WTC11 (cell line): ENCODE results near the gene GPR156. TPM values are rescaled to one million over a fixed set of nuclear protein-coding genes. Genes with fewer than 3 reads are reported as not detected.

Experiments used
- ATAC-seq: fragments of 200-7000 bp; cut with Tn5 transposase; 2 replicates; pipeline ENCODE4 v1.10.0; 2021; ENCODE audit warnings: mild to moderate bottlenecking, moderate library complexity
- CTCF ChIA-PET: fragments of 300-600 bp; sonication (Branson Sonifier 250); formaldehyde crosslinking; loops from one replicate; lab custom pipeline; 2021; ENCODE audit warnings: antibody characterized with exemption; lab: Charles Lee
- POLR2A ChIA-PET: fragments of 350-600 bp; sonication (Branson Sonifier 250); formaldehyde crosslinking; loops from one replicate; lab custom pipeline; 2021; ENCODE audit warnings: antibody characterized with exemption; lab: Charles Lee
- DNase-seq: peaks from one replicate; pipeline ENCODE4 v3.0.0; 2021; ENCODE audit warnings: low spot score
- H3K27ac Mint-ChIP-seq: 2 replicates; pipeline ENCODE4 v1.8.0; 2021; ENCODE audit warnings: mixed read lengths
- H3K27me3 Mint-ChIP-seq: 2 replicates; pipeline ENCODE4 v1.8.0; 2021; ENCODE audit warnings: low read depth, mild to moderate bottlenecking, moderate library complexity, mixed read lengths
- H3K36me3 Mint-ChIP-seq: 2 replicates; pipeline ENCODE4 v1.8.0; 2021; ENCODE audit warnings: mixed read lengths
- H3K4me1 Mint-ChIP-seq: 2 replicates; pipeline ENCODE4 v1.8.0; 2022; ENCODE audit warnings: mixed read lengths
- H3K4me3 Mint-ChIP-seq: 2 replicates; pipeline ENCODE4 v1.8.0; 2021; ENCODE audit warnings: mild to moderate bottlenecking, moderate library complexity, mixed read lengths
- H3K9me3 Mint-ChIP-seq: 2 replicates; pipeline ENCODE4 v1.8.0; 2021; ENCODE audit warnings: mixed read lengths
- AFF4 ChIP-seq: sonication (generic); formaldehyde crosslinking; IDR thresholded peaks from 2 replicates; pipeline ENCODE4 v1.8.1; 2023; ENCODE audit warnings: mild to moderate bottlenecking, missing genetic modification reagents, borderline replicate concordance
- AR ChIP-seq: fragments of 250-450 bp; sonication (Bioruptor Pico); IDR thresholded peaks from 2 replicates; pipeline ENCODE4 v1.9.0; 2021; ENCODE audit warnings: mild to moderate bottlenecking
- ATF6 ChIP-seq: sonication (generic); formaldehyde crosslinking; IDR thresholded peaks from 2 replicates; pipeline ENCODE4 v1.8.1; 2023; ENCODE audit warnings: mild to moderate bottlenecking, missing genetic modification reagents
- E2F1 ChIP-seq: sonication (generic); formaldehyde crosslinking; IDR thresholded peaks from 2 replicates; pipeline ENCODE4 v1.8.0; 2022; ENCODE audit warnings: mild to moderate bottlenecking, missing genetic modification reagents
- ETV6 ChIP-seq: sonication (generic); formaldehyde crosslinking; IDR thresholded peaks from 2 replicates; pipeline ENCODE4 v1.8.1; 2022; ENCODE audit warnings: mild to moderate bottlenecking, missing genetic modification reagents
- GTF2I ChIP-seq: fragments of 250-450 bp; sonication (Bioruptor Pico); conservative IDR thresholded peaks from 2 replicates; pipeline ENCODE4 v1.4.0; 2021; ENCODE audit warnings: mild to moderate bottlenecking
- HMGA2 ChIP-seq: fragments of 250-450 bp; sonication (Bioruptor Pico); IDR thresholded peaks from 2 replicates; pipeline ENCODE4 v1.4.0; 2021; ENCODE audit warnings: mild to moderate bottlenecking, moderate library complexity
- IRF2 ChIP-seq: sonication (generic); formaldehyde crosslinking; IDR thresholded peaks from 2 replicates; pipeline ENCODE4 v1.8.0; 2022; ENCODE audit warnings: low read depth, missing genetic modification reagents, borderline replicate concordance
- JAZF1 ChIP-seq: fragments of 250-450 bp; sonication (Bioruptor Pico); IDR thresholded peaks from 2 replicates; pipeline ENCODE4 v1.9.0; 2021; ENCODE audit warnings: moderate library complexity, mild to moderate bottlenecking, inconsistent platforms
- JUN ChIP-seq: sonication (generic); formaldehyde crosslinking; IDR thresholded peaks from 2 replicates; pipeline ENCODE4 v1.8.0; 2023; ENCODE audit warnings: mild to moderate bottlenecking, missing genetic modification reagents
- KAT7 ChIP-seq: sonication (generic); formaldehyde crosslinking; IDR thresholded peaks from 2 replicates; pipeline ENCODE4 v1.8.1; 2023; ENCODE audit warnings: missing genetic modification reagents, mild to moderate bottlenecking, borderline replicate concordance
- NR2C2 ChIP-seq: sonication (generic); formaldehyde crosslinking; IDR thresholded peaks from 2 replicates; pipeline ENCODE4 v1.8.0; 2022; ENCODE audit warnings: mild to moderate bottlenecking, missing genetic modification reagents
- USF1 ChIP-seq: sonication (generic); formaldehyde crosslinking; IDR thresholded peaks from 2 replicates; pipeline ENCODE4 v1.8.0; 2022; ENCODE audit warnings: mild to moderate bottlenecking, missing genetic modification reagents
- ZMAT4 ChIP-seq: fragments of 250-450 bp; sonication (Bioruptor Pico); IDR thresholded peaks from 2 replicates; pipeline ENCODE4 v1.9.0; 2021; ENCODE audit warnings: mild to moderate bottlenecking
- ZNF138 ChIP-seq: sonication (generic); formaldehyde crosslinking; conservative IDR thresholded peaks from 2 replicates; pipeline ENCODE4 v1.8.1; 2022; ENCODE audit warnings: mild to moderate bottlenecking, moderate library complexity, missing genetic modification reagents
- ZNF232 ChIP-seq: sonication (generic); formaldehyde crosslinking; IDR thresholded peaks from 2 replicates; pipeline ENCODE4 v1.8.0; 2022; ENCODE audit warnings: mild to moderate bottlenecking, missing genetic modification reagents
- ZNF317 ChIP-seq: sonication (generic); formaldehyde crosslinking; IDR thresholded peaks from 2 replicates; pipeline ENCODE4 v1.8.1; 2023; ENCODE audit warnings: low read depth, mild to moderate bottlenecking, moderate library complexity, missing genetic modification reagents, borderline replicate concordance
- ZNF396 ChIP-seq: fragments of 250-450 bp; sonication (Bioruptor Pico); IDR thresholded peaks from 2 replicates; pipeline ENCODE4 v1.8.0; 2021; ENCODE audit warnings: mild to moderate bottlenecking, moderate library complexity, borderline replicate concordance
- ZNF416 ChIP-seq: fragments of 250-450 bp; sonication (Bioruptor Pico); IDR thresholded peaks from 2 replicates; pipeline ENCODE4 v1.9.0; 2021; ENCODE audit warnings: mild to moderate bottlenecking, inconsistent platforms
- total RNA-seq: library from RNA; stranded (reverse); gene quantifications from 3 replicates; pipeline ENCODE4 v1.2.3, GENCODE V29; 2021
- TF ChIP-seq, protein P1 (sequence below): sonication (generic); formaldehyde crosslinking; IDR thresholded peaks from 2 replicates; pipeline ENCODE4 v1.8.1; 2023; ENCODE audit warnings: mild to moderate bottlenecking, moderate library complexity, missing genetic modification reagents
- TF ChIP-seq, protein P2 (sequence below): fragments of 250-450 bp; sonication (Bioruptor Pico); conservative IDR thresholded peaks from 2 replicates; pipeline ENCODE4 v1.9.0; 2021; ENCODE audit warnings: mild to moderate bottlenecking

GPR156 gene
- total RNA-seq, 1 experiment from 2014 or later: 0.72 TPM

GRCh38 chr3:120284747-120285507 is at the start of gene GPR156 (continued):
- TF ChIP-seq AR (CRISPR knock-in tag) (no peak), GTF2I (no peak), JAZF1 (no peak), JUN (CRISPR knock-in tag) (peak; percentile 85), ZNF396 (CRISPR knock-in tag) (no peak), IRF2 (no peak), ZNF138 (CRISPR knock-in tag) (peak; percentile 82; the same call in 1 of the 2 replicates), ZNF317 (CRISPR knock-in tag) (peak; percentile 53; the same call in 1 of the 2 replicates), ATF6 (CRISPR knock-in tag) (no peak), ZMAT4 (CRISPR knock-in tag) (no peak), ETV6 (CRISPR knock-in tag) (no peak; the same call in 1 of the 2 replicates), USF1 (CRISPR knock-in tag) (peak; percentile 51; the same call in 1 of the 2 replicates)
- TF ChIP-seq, protein P1, sequence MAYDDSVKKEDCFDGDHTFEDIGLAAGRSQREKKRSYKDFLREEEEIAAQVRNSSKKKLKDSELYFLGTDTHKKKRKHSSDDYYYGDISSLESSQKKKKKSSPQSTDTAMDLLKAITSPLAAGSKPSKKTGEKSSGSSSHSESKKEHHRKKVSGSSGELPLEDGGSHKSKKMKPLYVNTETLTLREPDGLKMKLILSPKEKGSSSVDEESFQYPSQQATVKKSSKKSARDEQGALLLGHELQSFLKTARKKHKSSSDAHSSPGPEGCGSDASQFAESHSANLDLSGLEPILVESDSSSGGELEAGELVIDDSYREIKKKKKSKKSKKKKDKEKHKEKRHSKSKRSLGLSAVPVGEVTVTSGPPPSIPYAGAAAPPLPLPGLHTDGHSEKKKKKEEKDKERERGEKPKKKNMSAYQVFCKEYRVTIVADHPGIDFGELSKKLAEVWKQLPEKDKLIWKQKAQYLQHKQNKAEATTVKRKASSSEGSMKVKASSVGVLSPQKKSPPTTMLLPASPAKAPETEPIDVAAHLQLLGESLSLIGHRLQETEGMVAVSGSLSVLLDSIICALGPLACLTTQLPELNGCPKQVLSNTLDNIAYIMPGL (CRISPR knock-in tag): peak; percentile 40; the same call in 1 of the 2 replicates

DNA sequence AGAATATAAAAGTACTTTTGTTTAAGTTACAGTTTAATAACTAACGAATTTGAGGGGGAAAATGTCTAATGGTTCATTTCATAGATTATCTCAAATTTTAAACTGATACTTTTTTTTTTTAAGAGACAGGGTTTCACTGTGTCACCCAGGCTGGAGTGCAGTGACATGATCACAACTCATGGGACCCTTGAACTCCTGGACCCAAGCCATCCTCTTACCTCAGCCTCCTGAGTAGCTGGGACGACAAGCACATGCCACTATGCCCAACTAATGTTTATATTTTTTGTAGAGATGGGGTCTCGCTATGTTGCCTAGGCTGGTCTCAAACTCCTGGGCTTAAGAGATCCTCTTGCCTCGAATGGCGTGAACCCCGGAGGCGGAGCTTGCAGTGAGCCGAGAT is 47.6 kb upstream of the GPR156 start:
- Mint-ChIP-seq H3K36me3 (peaks cover 26% of the 10 kb centered on the region), H3K27me3 (no peaks in the 10 kb centered on the region), H3K4me1 (no peaks in the 10 kb centered on the region; the same call in 1 of the 2 replicates), H3K4me3 (no peak overlapping the region), H3K27ac (no peak overlapping the region), H3K9me3 (no peaks in the 10 kb centered on the region)
- CTCF ChIA-PET: interaction anchor here (1.4 kb wide), 1 partner anchor 85 kb away, joined by 4 read pairs; no protein-coding TSS in a partner anchor
- ATAC-seq: no peak
- POLR2A ChIA-PET: no interaction called here
- no peak for DNase-seq
- TF ChIP-seq AFF4 (CRISPR knock-in tag) (no peak), ZNF416 (CRISPR knock-in tag) (no peak), E2F1 (CRISPR knock-in tag) (no peak), ZNF232 (CRISPR knock-in tag) (no peak), HMGA2 (CRISPR knock-in tag) (no peak), NR2C2 (no peak), KAT7 (no peak)
- TF ChIP-seq, protein P2, sequence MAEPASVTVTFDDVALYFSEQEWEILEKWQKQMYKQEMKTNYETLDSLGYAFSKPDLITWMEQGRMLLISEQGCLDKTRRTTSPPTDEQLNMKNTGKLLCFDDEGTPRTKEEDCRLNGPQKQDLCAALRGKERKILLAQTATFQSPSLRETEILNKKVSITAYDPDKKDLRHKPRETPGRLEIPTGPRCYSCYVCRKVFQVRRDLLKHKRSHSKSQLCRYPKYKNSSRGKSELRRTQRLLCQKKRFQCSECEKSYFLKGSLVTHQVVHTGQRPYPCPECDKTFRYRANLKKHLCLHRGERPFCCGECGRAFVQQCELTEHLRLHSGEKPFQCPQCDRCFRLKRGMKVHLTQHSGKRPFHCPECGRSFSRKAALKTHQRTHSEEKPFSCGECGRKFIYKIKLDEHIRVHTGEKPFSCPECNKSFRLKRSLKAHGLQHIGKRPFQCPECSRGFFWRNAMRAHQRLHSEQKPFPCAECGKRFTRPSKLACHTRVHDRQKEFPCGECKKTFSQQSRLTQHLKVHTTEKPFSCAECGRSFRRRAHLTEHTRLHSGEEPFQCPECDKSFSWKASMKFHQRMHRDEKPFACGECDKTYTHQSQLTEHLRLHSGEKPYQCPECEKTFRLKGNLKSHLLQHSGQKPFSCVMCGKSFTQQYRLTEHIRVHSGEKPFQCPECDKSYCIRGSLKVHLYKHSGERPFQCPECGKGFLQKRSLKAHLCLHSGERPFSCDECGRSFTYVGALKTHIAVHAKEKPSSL: no peak
